RWPE2 (cell line): ENCODE measurements around the gene BORCS6.
A peak's percentile ranks its signal among the peaks of the same experiment; 100 is the strongest.

ENCODE experiments used
- ATAC-seq: fragments of 200-7000 bp; cut with Tn5 transposase; 3 replicates; pipeline ENCODE4 v1.9.1; 2021; ENCODE audit warnings: low read depth
- DNase-seq: peaks from one replicate; pipeline ENCODE4 v3.0.0-alpha.2; 2020; ENCODE audit warnings: low spot score
- H3K27ac ChIP-seq: fragments of 450-650 bp; 2 replicates; pipeline ENCODE4 v1.5.1; 2017; ENCODE audit warnings: mild to moderate bottlenecking; ENCODE audit not compliant: poor library complexity, severe bottlenecking
- H3K27me3 ChIP-seq: fragments of 250-450 bp; sonication (Bioruptor Pico); 2 replicates; pipeline ENCODE4 v1.5.1; 2021; ENCODE audit warnings: mild to moderate bottlenecking, moderate library complexity; ENCODE audit not compliant: insufficient read depth, poor library complexity, severe bottlenecking
- H3K36me3 ChIP-seq: fragments of 250-450 bp; sonication (Bioruptor Pico); 2 replicates; pipeline ENCODE4 v1.5.1; 2020; ENCODE audit warnings: low read depth, mild to moderate bottlenecking, moderate library complexity
- H3K4me1 ChIP-seq: fragments of 250-450 bp; sonication (Bioruptor Pico); 2 replicates; pipeline ENCODE4 v1.5.1; 2021; ENCODE audit warnings: mild to moderate bottlenecking, moderate library complexity; ENCODE audit not compliant: insufficient read depth, poor library complexity, severe bottlenecking
- H3K4me3 ChIP-seq: fragments of 250-450 bp; sonication (Bioruptor Pico); 2 replicates; pipeline ENCODE4 v1.5.1; 2021; ENCODE audit warnings: mild to moderate bottlenecking, moderate library complexity; ENCODE audit not compliant: severe bottlenecking
- H3K9me3 ChIP-seq: fragments of 250-450 bp; sonication (Bioruptor Pico); 2 replicates; pipeline ENCODE4 v1.5.1; 2021; ENCODE audit warnings: mild to moderate bottlenecking, moderate library complexity; ENCODE audit not compliant: severe bottlenecking
- TF ChIP-seq, protein P1 (sequence below): fragments of 450-650 bp; IDR thresholded peaks from one replicate; pipeline ENCODE4 v1.5.1; 2017; ENCODE audit warnings: mild to moderate bottlenecking, moderate library complexity; ENCODE audit not compliant: poor library complexity, severe bottlenecking

Gene BORCS6

DNA sequence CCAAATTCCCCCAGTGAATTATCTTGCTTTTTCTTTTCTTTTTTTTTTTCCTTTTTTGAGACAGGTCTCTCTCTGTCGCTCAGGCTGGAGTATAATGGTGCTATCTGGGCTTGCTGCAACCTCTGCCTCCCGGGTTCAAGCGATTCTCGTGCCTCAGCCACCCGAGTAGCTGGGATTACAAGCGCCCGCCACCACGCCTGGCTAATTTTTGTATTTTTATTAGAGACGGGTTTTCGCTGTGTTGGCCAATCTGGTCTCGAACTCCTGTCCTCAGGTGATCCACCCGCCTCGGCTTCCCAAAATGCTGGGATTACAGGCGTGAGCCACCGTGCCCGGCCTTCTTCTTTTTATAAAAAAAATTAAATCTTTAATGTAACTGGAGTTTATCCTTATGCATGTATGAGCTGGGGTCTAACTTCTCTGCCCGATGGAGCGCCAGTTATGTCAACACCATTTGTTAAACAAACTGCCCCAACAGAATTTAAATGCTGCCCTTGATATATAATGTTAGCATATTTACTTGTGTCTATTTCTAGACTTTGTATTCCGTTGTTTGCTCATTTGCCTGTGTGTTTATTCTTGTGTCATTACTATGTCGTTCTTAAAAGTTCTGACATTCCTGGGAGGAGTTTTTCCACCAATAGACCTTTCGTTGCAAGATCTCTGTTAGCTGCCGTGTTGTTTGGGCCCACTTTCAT, 20.9 kb upstream of the BORCS6 start:
- DNase-seq, result no peak
- Histone ChIP-seq H3K27ac (peak overlapping the region; percentile 85), H3K9me3 (no peaks in the 10 kb centered on the region), H3K4me3 (peak overlapping the region; percentile 65), H3K27me3 (no peaks in the 10 kb centered on the region), H3K4me1 (peaks cover 14% of the 10 kb centered on the region), H3K36me3 (peaks cover 40% of the 10 kb centered on the region)
- ATAC-seq, result no peak
- TF ChIP-seq, protein P1, sequence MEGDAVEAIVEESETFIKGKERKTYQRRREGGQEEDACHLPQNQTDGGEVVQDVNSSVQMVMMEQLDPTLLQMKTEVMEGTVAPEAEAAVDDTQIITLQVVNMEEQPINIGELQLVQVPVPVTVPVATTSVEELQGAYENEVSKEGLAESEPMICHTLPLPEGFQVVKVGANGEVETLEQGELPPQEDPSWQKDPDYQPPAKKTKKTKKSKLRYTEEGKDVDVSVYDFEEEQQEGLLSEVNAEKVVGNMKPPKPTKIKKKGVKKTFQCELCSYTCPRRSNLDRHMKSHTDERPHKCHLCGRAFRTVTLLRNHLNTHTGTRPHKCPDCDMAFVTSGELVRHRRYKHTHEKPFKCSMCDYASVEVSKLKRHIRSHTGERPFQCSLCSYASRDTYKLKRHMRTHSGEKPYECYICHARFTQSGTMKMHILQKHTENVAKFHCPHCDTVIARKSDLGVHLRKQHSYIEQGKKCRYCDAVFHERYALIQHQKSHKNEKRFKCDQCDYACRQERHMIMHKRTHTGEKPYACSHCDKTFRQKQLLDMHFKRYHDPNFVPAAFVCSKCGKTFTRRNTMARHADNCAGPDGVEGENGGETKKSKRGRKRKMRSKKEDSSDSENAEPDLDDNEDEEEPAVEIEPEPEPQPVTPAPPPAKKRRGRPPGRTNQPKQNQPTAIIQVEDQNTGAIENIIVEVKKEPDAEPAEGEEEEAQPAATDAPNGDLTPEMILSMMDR, result no peak

DNA sequence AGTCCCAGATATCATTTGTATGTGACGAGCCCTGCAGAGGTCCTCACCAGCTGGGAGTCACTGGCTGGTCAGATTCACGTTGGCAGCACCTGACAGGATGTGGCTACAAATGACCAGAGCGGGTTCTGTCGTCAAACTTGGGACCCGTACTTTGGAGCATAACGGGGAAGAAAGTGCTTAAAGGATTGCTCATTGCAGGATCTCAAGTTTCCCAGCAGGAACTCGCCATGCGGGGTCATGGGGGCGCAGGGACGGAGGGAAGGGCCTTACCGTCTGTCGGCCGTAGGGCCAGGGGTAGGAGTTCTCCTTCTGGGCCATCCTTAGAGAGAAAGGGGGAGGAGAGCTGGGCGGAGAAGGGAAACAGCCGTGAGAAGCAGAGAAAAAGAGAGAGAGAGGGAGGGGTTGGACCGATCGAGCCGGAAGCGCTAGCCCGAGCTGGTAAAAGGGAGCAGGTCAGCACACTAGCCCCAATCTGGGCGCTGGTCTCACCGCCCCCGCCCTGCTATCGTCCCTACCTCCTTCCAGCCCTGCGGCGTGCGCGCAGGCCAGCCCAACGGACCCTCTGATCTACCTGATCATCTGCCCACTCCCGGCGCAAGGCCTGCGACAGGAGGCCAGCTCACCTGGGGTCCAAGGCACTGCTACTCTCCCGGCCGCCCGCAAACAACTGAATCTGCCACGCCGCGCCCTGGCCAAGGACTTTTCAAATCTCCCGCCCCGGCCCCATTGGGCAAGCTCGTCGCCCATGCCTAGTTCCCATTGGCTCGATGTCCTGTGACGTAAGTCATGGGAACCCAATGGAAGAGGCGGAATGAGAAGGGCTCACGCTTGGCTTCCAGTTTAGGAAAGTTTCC, 20.2 kb upstream of the BORCS6 start, which contains the start of gene AURKB:
Gene AURKB, minus strand, starts transcription at position 669 of the 854 bp plus-strand sequence. Its CDS starts 351 bp downstream, at position 318.
- Histone ChIP-seq H3K9me3 (no peaks in the 10 kb centered on the region), H3K27me3 (no peaks in the 10 kb centered on the region), H3K4me1 (peaks cover 14% of the 10 kb centered on the region), H3K36me3 (peaks cover 48% of the 10 kb centered on the region), H3K4me3 (peak within 1 kb of the TSS; percentile 65), H3K27ac (peak within 1 kb of the TSS; percentile 85)
- DNase-seq, result peak; percentile 94
- TF ChIP-seq, protein P1, result no peak
- ATAC-seq, result peak; percentile 93

GRCh38 chr17:8206536-8206935, 16.6 kb upstream of the BORCS6 start:
- Histone ChIP-seq H3K36me3 (peaks cover 58% of the 10 kb centered on the region), H3K27me3 (no peaks in the 10 kb centered on the region), H3K27ac (no peak overlapping the region), H3K4me3 (no peak overlapping the region), H3K9me3 (no peaks in the 10 kb centered on the region), H3K4me1 (peaks cover 14% of the 10 kb centered on the region)
- DNase-seq (no peak), ATAC-seq (no peak)
- TF ChIP-seq, protein P1, result no peak

- no peak overlapping the region for H3K4me3 ChIP-seq
- TF ChIP-seq, protein P1, result no peak
- no peaks in the 10 kb centered on the region for H3K9me3 ChIP-seq
- DNase-seq, result no peak
- H3K27ac ChIP-seq, result no peak overlapping the region
- no peaks in the 10 kb centered on the region for H3K27me3 ChIP-seq
- no peak for ATAC-seq
- H3K4me1 ChIP-seq, result peaks cover 11% of the 10 kb centered on the region
- H3K36me3 ChIP-seq, result peaks cover 58% of the 10 kb centered on the region
These were observed 15.0 kb upstream of the BORCS6 start for GRCh38 chr17:8204761-8205555.
